HG03571 (cell line): Measurements from ENCODE around the gene RXRA.

Source experiments
- ATAC-seq: cut with Tn5 transposase; IDR thresholded peaks from one replicate; pipeline ENCODE4 v1.9.1; 2021; ENCODE audit not compliant: unreplicated experiment

Gene RXRA

DNA sequence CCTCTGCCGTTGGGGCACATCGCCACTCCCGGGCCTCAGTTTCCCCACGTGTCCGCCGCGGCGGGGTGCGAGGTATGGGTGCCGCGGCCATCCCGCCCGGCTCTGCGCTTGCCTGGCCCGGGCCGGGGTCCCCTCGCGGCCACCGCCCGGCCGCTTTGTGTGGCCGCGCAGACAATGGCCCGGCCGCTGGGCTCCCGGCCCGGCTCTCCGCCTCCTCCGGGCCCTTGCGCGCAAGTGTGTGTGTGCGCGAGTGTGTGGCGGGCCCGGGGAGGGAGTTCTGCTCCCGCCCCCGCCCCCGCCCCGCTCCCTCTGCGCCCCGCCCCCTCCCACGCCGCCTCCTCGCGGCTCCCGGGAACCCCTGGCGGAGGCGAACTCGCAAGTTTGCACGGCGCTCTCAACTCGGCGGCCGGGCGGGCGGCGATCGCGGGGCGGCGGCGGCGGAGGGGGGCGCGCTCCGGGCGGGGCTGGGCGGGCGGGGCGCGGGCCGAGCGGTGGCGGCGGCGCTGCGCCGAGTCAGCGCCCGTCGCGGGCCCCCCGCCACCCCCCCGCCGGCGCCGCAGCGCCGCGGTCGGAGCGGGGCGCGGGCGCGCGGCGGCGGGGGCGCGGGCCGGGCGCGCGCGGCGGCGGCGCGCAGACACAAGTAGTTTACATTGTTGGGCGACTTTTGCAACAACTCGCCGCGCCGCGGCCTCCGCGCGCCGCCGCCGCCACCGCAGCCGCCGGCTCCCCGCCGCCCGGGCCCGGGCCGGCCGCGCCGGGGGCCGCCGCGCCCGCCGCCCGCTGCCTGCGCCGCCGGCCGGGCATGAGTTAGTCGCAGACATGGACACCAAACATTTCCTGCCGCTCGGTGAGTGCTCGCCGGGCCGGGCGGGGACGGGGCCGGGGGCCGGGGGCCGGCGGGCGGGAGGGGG is at the start of gene RXRA:
Gene RXRA (plus strand): TSS at position 643 of the 911 bp plus-strand sequence. CDS start 177 bp downstream, at position 820.
- no peak for ATAC-seq

DNA sequence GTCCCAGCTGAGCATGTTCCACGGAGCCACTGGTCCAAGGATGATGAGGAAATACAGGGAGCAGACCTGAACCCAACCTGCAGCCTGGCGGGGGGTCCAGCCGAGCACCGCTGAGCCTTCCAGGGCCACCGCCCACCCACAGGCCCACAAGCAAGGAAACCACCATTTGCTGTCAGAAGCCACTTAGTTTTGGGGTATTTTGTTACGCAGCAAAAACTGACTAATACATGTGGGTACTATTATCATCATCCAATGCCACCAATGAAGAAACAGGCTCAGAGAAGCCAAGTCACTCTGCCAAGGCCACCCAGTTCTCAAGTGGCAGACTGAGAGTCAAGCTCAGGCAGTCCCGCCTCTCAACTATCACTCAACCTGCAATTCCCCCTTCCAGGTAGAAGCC is 48.0 kb upstream of the RXRA start:
- ATAC-seq: no peak

DNA sequence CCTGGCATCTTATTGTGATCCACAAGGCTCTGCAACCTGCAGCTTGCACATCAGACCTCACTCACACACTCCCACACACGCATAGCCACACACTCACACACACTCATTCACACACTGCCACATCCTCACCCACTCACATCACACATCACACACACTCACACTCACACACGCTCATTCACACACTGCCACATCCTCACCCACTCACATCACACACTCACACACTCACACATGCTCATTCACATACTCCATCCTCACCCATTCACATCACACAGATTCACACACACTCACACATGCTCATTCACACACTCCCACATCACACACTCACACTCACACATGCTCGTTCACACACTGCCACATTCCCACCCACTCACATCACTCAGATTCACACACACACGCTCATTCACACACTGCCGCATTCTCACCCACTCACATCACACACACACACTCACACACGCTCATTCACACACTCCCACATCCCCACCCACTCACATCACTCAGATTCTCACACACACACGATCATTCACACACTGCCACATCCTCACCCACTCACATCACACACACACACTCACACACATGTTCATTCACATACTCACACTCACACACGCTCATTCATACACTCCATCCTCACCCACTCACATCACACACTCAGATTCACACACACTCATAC is 47.1 kb upstream of the RXRA start:
- ATAC-seq: no peak

DNA sequence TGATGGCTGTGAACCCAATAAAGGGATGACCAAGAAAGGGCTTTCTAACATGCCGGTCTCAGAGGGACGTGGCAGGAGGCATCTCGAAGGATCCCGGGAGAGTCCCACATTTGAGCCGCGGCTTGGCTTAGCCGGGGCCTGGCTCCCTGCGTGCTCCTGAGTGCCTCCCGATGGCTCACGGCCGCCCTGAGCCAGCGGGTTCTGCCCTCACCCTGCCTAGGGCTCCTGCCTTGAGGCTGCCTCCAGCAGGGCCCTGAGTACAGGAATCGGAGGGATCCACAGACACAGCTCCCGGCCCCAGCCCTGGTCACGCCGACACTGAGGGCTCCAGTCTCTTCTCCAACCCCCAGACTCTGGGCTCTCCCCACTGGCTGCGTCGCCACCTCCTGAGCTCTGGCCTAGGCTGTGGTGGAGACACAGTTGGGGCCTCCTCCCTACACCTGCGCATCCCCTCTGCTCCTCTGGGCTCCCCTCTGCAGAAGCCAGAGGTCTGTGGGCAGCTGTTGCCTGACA is 44.1 kb upstream of the RXRA start:
- no peak for ATAC-seq

DNA sequence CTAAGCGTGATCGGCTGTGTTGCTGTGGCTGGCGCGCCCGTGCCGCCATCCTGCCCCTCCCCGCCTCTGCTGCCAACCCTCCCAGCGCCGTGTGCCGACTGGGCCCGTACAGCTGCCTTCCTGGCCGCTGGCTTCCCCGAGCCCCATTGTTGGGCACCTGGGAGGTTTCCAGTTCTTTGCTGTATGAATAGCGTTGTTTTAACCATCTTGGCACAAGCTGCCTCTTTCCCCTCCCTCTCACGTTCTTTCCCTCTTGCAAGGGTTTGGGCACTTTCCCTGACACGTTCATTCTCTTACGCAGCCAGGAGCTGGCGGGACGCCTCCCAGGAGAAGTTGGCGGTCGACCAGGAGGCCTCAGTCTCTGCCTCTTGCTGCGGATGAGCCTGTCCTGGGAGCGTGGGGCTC is 43.1 kb upstream of the RXRA start:
- ATAC-seq: no peak

DNA sequence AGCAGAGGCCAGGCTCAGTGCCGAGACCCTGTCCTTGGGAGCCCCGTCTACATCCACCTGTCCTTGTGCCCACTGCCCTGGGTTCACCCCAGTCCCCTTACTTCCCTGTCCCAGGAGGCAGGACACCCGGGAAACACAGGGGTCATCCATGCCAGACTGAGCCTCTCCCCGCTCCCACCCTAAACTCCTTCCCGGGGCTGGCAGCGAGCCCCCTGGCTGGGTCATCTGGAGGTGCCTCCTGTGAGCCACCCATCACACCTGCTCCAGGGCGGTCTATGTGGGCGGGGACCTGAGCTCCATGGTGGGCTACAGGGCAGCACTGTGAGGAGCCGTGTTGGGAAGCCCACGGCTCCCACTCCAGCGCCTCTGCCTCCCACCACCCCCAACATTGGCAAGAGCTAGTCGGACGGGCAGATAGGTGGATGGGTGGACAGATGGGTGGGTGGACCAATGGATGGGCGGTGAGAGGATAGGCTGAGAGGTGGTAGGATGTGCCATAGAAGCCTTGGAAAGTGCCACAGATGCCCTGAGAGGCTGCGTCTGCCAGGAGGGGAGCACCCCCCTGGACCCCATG is 42.5 kb upstream of the RXRA start:
- no peak for ATAC-seq

DNA sequence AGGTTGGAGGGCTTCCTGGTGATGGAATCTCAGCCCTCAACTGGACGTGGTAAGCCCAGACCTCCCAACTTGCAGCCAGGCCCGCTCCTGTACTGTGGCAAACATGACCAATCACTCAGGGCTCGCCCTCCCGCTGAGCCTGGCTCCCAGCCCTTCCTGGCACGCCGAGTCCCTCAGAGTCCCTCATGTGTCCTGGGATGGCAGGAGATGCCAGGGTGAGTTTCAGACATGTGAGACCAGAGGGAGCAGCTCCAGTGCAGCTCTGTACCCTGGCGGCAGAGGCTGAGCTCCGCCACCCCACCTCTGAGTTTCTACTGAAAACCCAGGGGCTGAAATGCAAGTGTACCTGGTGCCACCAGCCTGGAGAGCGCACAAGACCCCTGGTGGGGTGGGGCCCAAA is 42.0 kb upstream of the RXRA start:
- no peak for ATAC-seq

DNA sequence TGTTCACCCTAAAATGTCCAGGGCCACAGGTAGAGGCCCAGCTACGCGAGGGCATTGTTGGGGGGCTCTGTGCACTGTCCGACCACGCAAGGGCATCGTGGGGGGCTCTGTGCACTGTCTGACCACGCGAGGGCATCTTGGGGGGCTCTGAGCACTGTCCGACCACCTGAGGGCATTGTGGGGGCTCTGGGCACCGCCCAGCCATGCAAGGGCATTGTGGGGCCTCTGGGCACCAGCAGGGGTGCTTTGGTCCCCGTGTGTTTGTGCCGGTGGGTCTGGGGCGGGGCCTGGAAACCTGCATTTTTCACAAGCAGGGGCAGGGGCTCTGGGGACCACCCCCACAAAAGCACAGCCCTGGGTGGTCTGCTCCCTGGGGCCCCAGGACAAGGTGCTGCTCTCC is 41.5 kb upstream of the RXRA start:
- no peak for ATAC-seq

DNA sequence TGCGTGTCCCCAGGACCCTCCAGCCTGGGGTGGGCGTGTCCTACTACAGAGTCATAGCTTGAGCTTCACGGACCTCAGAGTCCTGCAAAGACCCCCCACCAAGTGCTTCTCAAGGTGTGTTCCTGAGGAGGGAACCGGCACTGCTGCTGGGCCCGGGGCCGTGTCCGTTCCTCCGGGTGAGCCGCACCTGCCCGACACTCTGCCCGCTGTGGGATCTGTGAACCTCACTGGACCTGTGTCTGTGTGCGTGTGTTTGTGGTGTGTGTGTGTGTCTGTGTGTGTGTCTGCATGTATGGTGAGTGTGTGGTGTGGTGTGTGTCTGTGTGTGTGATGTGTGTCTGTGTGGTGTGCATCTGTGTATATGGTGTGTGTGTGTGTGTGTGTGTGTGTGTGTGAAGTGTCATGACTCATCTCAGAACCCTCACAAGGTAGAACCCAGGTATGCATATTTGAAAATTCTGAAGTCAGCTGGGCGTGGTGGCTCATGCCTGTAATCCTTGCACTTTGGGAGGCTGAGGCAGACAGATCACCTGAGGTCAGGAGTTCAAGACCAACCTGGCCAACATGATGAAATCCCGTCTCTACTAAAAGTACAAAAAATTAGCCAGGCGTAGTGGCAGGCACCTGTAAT is 40.9 kb upstream of the RXRA start:
- ATAC-seq: no peak

DNA sequence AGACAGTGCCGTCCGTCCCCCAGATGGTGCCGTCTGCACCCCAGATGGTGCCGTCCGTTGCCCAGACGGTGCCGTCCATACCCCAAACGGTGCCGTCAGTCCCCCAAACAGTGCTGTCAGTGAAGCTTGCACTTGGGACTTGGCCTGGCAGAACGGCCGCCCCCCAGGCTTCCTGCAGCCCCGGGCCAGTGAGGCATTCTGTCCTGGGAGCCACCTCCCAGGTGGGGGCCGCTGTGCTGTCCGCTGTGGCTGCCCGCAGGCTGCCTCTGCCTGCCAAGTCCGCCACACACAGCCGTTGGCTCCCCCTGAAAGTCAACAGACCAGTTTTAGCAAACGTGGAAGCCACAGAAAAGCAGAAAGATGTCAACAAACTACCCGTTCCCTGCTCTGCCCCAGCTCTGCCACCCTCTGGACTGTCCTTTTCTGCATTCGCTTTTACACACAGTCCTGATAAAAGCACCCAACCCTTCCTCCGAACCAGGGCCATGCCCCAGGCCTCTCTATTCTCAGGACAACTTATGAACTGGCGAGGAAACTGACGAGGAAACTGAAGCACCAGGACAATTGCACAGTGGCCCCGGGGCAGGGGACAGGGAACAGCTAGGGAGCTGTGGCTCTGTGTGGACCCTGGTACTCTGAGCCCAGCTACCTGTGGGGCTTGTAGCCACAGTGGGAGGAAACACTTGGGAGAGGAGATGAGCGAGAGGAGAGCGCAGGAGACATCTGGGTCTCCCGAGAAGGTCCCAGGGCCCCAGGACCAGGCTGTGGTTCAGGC is 39.6 kb upstream of the RXRA start:
- no peak for ATAC-seq

DNA sequence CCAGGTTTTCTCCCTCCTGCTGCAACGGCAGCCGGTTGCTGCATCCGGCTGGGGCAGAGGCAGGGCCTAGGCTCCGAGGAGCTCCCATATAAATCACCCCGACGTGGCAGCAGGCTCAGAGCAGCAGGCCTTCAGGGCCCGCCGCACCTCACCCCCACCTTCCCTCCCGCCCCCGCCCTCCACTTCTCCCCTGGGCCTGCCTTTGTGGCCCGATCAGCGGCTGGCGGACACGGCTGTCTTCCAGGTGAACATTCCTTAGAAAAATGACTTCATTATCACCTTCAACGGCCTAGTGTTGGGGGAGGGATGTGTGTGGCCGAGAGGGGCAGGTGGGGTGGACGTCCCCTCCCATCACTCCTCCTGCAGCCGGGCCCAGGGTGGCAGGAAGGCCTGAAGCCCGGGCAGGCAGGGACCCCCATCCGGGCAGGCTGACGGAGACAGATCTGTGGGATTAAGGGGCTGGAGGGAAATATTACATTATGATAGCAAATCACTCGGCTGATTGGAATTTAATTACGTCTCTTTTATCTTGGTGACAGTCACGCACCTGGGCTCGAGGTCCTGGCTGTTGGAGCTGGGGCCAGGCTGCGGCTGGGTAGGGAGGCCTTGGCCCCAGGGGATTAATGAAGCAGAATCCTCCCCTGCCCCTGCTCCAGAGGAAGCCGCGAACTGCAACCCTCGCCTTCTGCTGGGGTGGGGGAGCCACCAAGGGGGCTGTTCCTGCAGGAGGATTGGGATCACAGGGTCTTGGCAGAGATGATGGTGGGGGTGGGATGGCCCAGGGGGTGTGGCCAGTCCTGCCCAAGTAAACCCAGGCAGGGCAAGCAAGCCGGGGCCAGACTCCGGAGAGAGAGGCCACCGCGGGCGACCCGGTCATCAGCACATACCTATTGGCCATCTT is 38.4 kb upstream of the RXRA start:
- ATAC-seq: no peak

DNA sequence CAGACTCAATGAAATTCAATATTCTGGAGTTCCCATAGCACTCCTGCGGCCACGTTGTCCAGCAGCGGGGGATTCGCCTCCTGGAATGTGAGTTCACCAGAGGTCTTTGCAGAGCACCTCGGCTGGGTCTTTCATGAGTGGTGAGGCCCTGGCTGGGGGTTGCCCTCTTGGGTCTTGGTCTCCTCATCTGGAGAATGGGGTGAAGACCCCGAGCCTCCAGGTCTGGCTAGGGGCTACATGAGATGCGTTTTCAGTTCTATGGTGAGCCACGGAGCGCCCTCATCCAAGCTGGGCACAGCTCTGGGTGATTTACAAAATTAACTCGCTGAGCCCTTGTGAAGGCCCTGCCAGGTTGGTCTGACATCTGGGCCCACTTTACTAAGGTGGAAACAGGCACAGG is 37.5 kb upstream of the RXRA start:
- no peak for ATAC-seq

DNA sequence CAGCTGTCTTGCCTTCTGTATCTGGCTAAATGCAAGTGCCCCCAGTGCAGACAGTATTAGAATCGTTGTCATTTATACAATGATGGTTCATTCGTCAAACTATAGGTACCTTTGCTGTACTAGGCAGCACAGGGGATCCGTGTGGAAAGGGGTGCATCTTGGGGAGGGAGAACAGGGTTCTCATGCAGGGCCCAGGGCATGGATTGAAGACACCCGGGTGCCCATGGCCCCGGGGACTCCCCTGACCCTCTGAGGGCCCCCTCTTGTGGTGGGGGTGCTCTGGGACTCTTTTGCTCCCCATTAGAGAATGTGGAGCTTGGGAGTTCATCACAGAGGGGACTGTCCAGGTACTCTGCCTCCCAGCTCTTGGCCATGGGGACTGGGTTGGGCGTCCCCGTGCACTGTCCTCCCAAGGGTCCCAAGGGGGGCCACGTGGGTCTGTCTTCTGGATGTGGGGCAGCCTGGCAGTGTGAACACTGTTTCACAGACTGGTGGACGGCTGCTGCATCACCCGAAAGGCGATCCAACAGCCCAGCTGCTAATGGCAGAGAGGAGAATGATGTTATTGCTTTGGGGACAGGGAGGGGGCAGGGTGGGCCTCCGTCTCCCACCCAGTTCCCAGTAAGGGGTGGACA is 36.9 kb upstream of the RXRA start:
- no peak for ATAC-seq

DNA sequence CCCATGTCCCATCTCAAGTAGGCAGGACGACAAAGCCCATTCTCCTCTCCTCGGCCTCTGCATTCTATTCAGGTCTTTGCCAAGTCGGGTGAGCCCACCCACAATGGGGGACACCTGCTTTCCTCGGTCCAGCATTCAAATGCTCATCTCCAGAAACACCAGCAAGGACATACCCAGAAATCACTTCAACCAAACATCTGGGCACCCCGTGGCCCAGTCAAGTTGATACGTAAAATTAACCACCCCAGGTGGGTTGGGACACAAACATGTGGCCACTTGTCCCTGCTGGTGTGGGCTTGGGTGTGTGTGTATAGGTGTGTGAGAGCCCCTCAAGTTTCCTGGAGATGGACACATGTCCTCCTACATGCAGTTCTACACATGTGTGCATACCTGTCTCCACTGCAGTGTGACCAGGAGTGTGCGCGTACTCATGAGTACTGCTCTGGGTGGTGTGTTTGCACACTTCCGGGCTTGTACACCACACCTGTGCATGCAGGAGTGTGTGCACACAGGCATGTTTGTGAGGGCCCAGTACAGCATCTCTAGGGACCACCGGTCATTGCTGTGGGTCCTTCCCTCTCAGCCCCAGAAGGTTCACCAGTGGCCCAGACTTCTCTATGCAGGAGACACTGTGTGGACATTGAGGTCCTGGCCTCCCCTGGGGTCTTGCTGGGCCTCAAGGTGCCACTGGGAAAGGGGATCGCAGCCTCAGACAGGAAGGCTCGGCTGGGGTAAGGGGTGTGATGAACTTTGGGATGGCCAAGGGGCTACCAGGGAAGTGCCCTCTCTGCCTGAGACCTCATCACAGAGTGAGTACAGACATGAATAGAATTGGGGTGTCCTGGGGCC is 35.4 kb upstream of the RXRA start:
- no peak for ATAC-seq

DNA sequence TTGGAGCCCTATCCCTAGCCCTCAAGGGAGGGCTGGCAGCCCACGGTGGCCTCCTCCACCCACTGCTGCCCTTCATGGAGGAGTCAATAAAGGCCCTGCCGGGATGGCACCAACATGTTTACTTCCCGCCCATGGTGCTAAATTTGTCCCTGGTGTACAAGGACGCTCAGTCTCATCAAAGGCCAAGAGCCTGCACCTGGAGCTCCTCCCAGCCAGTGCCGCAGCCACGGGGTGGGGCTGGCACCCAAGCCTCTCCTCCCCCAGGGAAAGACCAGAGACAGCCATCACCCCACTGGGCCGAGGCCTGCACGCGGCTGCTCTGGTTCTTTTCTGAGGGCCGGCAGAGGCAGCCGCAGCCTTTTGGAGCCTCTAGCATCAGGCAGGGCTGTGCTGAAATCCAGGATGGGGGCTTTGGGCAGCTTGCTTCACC is 34.8 kb upstream of the RXRA start:
- no peak for ATAC-seq

DNA sequence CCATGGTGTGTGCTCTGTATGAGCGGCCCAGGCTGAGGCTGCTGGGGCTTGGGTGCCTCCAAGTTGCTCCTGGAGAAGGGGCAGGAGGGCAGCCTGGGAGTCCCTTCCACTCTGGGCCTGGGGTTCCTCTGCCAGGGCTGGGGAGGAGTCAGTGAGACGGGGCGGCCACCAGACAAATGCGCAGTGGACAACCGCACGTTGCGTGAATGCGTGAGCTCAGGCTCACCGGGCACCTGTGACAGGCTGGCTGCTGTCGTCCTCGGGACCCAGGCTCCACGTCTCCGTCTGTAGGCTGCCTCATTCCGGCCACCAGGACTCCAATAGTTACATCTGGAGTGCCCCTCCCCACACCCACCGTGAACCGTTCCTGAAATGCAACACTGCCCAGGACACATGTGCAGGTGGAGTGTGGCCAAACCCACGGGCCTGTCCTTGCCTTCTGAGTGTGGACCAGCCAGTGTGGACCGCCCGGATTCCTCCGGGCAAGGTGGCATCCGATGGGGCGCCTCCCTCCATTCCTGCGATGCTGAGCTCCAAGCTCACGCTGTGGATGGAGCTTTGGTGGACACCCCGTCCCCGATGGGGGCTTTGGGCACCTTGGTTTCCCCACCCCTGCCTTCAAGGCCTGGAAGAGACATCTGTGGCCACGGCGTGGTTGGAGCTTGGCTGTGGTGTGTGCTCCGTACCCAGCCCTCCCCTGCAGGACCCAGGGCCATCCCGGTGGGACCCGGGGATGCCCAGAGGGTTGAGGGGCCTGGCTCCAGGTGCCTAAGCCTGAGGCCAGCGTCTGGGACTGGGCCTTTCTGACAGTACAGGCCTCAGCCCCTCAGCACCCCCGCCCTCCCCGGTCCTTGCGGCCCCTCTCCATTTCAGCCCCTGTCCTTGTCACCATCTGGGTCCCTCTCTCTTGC is 34.0 kb upstream of the RXRA start:
- no peak for ATAC-seq

DNA sequence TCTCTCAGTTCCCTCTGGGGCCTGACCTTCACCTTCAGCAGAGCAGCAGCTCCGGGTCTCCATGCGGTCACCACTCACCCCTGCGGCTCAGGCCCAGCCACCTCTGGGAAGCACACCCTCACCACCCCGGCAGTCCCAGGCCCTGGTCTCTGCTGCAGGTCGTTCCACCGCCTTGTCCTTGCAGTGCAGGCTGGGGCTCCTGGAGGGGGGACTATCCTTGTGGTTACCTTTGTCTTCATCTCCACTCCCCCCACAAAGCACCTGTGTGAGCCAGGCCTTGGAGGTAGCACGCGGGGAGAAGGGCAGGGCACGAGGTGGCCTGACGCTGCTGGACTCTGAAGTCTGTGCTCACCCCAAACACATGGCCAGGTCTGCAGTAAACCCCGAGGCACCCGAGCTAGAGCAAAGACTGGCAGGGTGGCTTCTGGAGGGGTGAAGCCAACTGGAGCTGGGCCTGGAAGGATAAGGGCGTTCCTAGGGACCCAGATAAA is 33.2 kb upstream of the RXRA start:
- no peak for ATAC-seq
